Measurements from ENCODE around the gene ARRDC1. TPM values are rescaled to one million over a fixed set of nuclear protein-coding genes. Genes with fewer than 3 reads are reported as not detected.
"Not testable (repeated sequence)": the region's sequence is repeated elsewhere in the genome, so short reads cannot be mapped to it uniquely, and the experiment has no call there.

Gene ARRDC1
- polyA plus RNA-seq, 1 donor = 43.3 TPM

DNA sequence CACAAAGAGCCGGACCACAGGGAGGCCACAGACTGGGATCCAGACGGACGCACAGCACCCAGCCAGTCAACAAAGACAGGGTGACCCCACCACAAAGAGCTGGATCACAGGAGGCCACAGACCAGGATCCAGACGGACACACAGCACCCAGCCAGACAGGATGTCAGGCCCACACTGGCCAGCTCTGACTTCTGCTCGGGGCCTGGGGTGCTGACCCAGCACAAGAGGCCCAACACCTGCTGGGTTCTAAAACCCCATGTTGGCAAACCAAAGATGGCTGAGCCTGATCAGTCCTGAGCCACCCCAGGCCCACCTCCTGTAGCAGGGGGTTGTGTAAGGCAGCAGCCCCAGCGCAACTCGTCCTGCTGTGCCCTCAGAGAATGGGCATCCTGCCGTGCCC is 21.5 kb upstream of the ARRDC1 start:
- no peak for DNase-seq (ENCODE audit: low read depth)

- DNase-seq (ENCODE audit: low read depth) = no peak
These were observed 18.6 kb upstream of the ARRDC1 start for GRCh38 chr9:137586854-137587253.

DNA sequence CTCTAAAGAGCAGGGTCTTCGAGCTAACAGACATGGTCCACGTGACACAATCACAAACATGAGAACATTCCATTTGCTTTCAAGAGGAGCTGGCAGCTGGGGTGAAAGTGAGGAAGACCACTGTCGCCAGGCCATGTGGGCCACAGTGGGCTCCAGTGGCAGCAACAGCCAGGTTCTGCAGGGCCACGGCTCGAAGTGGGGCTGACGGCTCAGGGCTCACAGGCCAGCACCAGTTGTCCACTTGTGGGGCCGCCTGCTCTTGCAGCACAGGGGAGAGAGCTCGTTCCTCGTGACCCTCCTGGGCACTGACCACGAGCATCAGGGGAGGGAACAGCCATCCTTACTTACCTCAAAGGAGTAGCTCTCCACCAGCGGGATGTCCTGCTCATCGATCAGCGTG is 17.2 kb upstream of the ARRDC1 start:
- DNase-seq (ENCODE audit: low read depth) = no peak

- DNase-seq (ENCODE audit: low read depth) = no peak
These were observed 16.6 kb upstream of the ARRDC1 start for GRCh38 chr9:137588891-137589290.

DNA sequence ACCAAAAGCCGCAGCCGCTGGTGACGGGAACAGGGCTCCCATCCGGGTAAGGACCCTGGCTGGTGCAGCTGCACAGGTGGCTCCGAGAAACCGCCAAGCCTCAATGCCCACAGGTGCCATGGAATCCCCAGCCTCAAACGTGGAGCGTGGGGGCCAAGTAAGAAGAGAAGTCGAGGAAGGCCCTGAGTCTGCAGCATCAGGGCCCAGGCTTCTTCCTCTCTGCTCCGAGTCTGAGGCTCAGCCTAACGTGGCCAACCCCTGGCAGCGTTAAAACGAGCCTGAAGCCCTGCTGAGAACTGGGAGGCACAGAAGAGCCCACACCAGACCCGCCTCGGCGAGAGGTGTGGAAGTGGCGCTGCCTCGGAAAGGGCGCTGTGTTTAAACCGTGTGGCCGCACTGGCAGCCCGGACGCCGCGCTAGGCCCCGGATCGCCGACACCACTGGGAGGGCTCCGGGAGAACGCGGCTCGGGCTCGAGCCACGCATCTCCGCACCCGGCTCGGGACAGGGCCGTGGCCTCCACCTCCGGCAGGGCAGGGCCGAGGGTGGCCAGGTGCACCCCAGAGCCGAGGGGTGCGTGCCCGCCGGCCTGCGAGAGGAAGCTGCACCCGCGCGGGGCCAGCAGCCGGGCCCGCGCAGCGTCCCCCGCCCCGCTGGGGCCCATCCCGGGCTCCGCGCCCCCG is 15.9 kb upstream of the ARRDC1 start:
- no peak for DNase-seq (ENCODE audit: low read depth)

GRCh38 chr9:137590123-137590468 is 15.4 kb upstream of the ARRDC1 start:
- no peak for DNase-seq (ENCODE audit: low read depth)

GRCh38 chr9:137590469-137591383 is 14.8 kb upstream of the ARRDC1 start, which contains the start of gene ZMYND19:
Gene ZMYND19 (minus strand): TSS chr9:137590512. CDS start chr9:137590263, 249 bp downstream.
- peak; percentile 84 for DNase-seq (ENCODE audit: low read depth)

DNA sequence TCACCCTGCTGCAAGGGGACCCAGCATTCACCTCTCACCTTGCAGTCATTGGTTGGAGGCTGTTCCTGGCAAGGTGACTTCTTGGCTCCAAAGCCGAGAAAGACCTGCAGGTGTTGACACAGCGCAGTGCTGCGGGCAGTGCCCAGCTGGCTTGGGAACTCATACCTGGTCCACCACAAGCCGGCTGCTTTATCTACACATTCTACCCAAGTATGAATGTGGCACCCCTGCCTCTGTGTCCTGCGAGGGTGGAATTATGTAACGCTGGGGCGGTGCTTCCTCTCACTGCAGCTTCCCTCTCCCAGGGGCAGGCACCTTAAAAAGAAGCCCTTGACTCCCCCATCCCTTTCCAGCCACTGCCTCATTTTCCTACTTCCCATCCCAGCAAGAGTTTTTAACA is 12.7 kb upstream of the ARRDC1 start:
- no peak for DNase-seq (ENCODE audit: low read depth)

GRCh38 chr9:137593176-137593575 is 12.3 kb upstream of the ARRDC1 start:
- no peak for DNase-seq (ENCODE audit: low read depth)

DNA sequence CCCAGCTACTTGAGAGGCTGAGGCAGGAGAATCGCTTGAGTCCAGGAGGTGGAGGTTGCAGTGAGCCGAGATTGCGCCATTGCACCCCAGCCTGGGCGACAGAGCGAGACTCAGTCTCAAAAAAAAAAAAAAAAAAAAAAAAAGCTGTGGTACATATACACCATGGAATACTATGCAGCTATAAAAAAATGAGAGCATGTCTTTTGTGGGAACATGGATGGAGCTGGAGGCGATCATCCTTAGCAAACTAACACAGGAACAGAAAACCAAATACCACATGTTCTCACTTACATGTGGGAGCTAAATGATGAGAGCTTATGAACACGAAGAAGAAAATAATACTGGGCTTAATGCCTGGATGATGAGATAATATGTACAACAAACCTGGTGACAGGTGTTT is 8.9 kb upstream of the ARRDC1 start:
- DNase-seq (ENCODE audit: low read depth) = not testable (repeated sequence)

- DNase-seq (ENCODE audit: low read depth) = no peak
These were observed 6.5 kb upstream of the ARRDC1 start for GRCh38 chr9:137598943-137599342.

DNA sequence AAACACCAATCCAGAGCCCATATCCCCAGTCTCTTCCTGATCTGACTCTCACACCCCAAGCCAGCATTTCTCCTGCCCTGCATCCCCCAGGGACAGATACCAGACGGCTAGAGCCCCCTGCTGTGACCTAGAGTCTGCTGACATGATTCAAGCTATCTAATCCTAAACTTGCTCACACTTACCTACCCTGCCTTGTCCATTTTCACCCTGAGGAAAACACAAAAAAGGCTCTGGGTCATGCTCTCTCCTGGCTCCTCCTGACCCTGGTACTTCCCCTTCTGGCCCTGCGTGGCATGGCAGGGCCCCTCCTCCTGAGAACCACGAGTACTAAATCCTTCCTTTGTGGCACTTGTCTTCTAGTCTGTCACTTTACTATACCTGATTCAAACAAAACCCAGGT is 2.8 kb upstream of the ARRDC1 start:
- no peak for DNase-seq (ENCODE audit: low read depth)

GRCh38 chr9:137603879-137604278 is 1.6 kb upstream of the ARRDC1 start:
- DNase-seq (ENCODE audit: low read depth) = no peak

DNA sequence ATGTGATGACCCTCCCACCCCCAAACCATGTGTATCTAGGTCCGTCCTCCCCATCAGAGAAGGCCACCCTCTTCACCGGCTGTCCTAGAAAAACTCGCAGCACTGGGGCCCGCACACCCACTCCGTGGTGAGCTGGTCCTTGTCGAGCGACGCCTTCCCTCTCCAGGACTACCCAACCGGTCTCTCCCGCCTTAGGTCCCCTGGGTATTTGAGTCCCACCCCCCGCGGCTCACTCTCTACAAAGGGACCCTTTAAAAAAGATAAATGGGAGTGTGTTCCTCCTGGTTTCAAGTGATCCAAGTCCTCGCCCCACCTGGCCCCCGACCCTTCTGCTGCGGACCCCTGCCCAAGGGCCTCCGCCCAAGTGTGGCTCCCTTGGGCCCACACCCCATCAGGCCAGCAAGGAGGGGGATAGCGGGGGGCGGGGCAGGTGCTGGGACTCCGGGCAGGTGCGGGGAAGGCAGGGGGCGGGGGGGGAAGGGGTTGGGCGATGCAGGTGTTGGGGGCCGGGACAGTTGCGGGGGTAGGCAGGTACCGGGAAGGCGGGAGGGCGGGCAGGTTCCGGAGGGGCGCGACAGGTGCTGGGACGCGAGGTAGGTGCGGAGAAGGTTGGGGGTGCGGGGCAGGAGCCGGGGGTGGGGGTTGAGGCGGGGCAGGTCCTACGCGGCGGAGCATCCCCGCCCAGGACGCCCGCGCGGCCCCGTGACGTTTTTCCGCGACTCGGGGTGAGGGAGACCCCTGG is 970 bp upstream of the ARRDC1 start:
- no peak for DNase-seq (ENCODE audit: low read depth)

DNA sequence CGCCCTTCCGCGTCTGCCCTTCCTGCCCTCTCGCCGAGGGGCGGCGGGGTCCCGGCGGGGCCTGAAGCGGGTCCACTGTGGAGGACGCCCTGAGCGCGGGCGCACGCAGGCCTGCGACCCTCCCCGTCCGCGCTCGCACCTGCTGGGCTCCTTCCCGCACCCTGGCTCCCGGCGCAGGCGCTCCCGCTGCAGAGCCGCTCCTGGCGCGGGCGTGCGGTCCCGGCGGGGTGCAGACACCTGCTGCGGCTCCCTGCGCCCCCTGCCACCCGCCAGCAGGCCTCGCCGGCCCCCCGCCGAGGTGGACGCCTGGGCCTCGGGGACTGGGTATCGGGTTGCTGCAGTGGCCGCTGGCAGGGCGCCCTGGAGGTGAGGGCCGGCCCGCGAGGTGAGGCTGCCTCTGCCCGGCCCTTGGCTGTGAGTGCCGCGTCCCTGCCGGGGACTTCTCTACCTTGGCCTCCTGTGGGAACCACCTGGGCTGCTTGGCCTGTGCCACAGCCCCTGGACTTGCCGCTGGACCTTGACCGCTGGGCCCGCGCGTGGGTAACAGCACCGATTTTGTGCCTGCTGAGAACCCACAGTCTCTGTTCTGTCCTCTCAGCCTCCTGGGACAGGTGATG is 627 bp downstream of the ARRDC1 start:
- DNase-seq (ENCODE audit: low read depth) = no peak

- no peak for DNase-seq (ENCODE audit: low read depth)
These were observed 1.2 kb downstream of the ARRDC1 start for GRCh38 chr9:137606734-137607138.

DNA sequence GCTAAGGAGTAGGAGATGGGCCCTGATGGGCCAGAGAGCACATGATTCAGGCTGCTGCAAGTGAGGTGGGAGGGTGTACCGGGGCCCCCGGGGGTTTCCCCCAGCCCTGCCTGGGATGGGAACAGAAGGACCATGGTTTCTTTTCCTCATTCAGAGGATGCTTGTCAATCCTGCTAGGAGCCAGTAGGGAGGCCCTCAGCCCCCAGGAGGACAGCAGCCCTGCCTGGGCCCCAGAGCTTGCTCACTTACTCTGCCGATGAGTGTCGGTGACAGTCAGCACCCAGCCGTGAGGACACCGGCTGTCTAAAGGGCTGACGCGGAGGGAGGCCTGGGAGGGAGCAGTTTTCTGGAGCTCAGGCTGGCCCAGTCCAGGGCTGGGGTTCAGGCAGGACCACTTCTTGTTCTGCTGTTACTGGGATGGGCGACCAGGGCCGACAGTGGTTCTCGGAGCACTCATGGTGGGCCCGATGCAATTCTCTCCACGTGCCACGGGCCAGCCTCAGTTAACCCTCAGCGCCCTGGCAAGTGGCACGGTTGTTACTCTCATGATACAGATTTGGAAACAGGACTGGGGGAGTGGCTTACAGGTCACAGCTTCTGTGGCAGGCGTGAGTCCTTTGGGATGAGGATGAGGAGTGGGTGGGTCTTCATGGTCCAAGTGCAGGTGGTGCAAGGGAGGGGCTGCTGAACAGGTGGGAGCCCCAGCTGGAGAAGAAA is 1.8 kb downstream of the ARRDC1 start:
- no peak for DNase-seq (ENCODE audit: low read depth)

- DNase-seq (ENCODE audit: low read depth) = no peak
These were observed 5.5 kb downstream of the ARRDC1 start for GRCh38 chr9:137610944-137611343.

DNA sequence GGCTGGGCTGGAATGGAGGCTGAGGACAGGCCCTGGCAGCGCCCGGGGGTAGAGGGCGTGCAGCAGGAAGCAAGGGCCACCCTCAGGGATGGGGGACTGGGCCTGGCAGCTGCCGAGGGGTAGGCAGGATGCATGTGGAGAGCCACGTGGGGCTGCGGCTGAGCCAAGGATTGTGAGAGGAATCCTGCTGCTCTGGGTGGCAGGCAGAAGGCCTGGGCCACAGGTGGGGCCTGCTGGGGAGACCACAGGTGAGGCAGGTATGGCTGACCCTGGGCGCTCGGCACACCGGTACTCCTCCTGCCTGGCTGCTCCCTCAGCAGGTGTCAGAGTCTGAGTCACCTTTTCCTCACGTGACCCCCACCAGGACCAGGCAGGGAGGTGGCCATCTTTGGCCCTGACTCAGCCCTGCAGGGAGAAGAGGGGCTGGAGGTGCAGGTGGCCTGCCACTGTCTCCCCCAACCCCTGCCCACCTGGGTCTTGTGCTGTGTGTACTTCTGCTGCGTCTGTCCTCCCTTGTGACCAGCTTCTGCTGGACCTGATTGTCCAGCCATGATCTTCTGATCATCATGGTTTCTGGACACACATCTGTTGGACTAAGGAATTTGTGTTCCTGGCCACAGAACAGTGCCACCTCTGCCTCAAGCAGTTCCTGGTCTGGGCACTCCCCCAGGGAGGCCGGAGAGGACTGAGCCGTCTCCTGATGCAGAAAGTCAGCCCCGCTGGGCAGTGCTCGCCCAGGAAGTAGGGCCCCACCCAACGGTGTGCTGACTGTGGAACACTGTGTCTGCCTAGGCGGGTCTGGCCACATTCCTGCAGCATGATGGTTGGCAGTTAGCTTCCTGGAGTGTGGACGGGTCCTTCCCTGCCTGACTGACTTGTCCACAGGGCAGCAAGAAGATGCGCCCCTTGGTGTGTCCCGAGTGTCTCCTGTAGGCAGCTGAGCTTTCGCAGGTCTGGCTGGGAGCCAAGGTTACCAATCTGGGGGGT is 6.4 kb downstream of the ARRDC1 start:
- no peak for DNase-seq (ENCODE audit: low read depth)

DNA sequence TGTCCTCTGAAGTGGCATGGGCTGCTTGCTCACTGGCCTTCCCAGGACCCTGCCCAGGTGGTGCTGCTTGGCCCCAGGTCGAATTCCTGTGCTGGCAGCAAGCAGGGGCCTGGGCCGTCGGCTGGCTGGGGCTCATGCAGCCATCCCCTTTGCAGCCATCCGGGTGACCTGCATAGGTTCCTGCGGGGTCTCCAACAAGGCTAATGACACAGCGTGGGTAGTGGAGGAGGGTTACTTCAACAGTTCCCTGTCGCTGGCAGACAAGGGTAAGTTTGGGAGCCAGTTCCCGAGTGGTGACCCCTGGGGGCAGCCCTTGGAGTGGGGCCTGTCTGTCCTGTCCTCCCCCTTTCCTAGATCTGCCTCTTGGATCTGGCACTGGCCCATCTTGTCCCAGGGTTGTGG is 7.3 kb downstream of the ARRDC1 start:
- DNase-seq (ENCODE audit: low read depth) = no peak

All from forelimb muscle (tissue), 1 donor.